SK-N-MC (cell line): ENCODE data around the gene TACR3.

ENCODE experiments used
- EZH2 ChIP-seq: fragments of 200-600 bp; sonication (generic); IDR thresholded peaks from one replicate; pipeline ENCODE4 v1.6.1; 2017; ENCODE audit warnings: antibody characterized with exemption
- POLR2AphosphoS5 ChIP-seq: IDR thresholded peaks from 2 replicates; pipeline ENCODE4 v1.6.1; 2012; ENCODE audit warnings: mild to moderate bottlenecking, low read depth, low read length, borderline replicate concordance

DNA sequence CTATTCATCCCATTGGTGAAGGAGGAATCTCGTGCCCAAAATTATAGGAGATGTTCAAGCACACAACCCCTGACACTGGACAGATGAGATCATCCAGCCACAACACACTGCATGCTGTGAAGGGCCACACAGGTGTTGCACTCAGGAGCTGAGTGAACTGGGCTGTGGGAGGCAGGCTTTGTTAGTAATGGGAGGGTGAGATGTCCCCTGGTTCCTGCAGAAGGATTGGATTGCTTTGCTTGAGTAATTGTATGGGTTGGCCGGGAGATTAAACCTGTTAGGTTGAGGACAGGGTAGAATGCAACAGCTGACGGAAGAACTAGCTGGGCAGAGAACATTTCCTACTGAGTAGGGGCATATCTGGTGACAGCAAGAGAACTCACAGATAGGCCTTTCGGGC lies 152.2 kb downstream of the TACR3 start:
- no peak for TF ChIP-seq EZH2
- TF ChIP-seq POLR2AphosphoS5, result no peak
